ENCODE data around the gene PLCH1.

- 0 out of 4 replicates have a peak, but pooled peaks of 1 of the 2 experiments have one; percentile 10 for TF ChIP-seq CTCF (conservative IDR thresholded peaks at IDR 0.05; ENCODE audit: low read depth in 2 of 2)
- no peak for TF ChIP-seq EZH2 (IDR thresholded peaks at IDR 0.05; ENCODE audit: low read depth, unreplicated experiment)
- TF ChIP-seq EZH2phosphoT487 (IDR thresholded peaks at IDR 0.05; ENCODE audit: unreplicated experiment) = no peak
- TF ChIP-seq POLR2AphosphoS5 (IDR thresholded peaks at IDR 0.05; ENCODE audit: low read depth) = no peak
- no peak for TF ChIP-seq ZNF331 (CRISPR knock-in tag; IDR thresholded peaks at IDR 0.05; ENCODE audit: low read depth)
- no peak for TF ChIP-seq ZNF114 (CRISPR knock-in tag; IDR thresholded peaks at IDR 0.05)
- no peak for TF ChIP-seq REST (IDR thresholded peaks at IDR 0.05; ENCODE audit: unreplicated experiment)
- no peak for TF ChIP-seq NANOG (IDR thresholded peaks at IDR 0.05; ENCODE audit: borderline replicate concordance)
- TF ChIP-seq JUNB (IDR thresholded peaks at IDR 0.05; ENCODE audit: unreplicated experiment) = no peak
- no peak for TF ChIP-seq CREB1 (CRISPR knock-in tag; IDR thresholded peaks at IDR 0.05; ENCODE audit: low read depth)
Observed at GRCh38 chr3:155714295-155714718, 30.6 kb downstream of the PLCH1 start.
